Measurements from ENCODE around the gene SIVA1.

SIVA1 gene

DNA sequence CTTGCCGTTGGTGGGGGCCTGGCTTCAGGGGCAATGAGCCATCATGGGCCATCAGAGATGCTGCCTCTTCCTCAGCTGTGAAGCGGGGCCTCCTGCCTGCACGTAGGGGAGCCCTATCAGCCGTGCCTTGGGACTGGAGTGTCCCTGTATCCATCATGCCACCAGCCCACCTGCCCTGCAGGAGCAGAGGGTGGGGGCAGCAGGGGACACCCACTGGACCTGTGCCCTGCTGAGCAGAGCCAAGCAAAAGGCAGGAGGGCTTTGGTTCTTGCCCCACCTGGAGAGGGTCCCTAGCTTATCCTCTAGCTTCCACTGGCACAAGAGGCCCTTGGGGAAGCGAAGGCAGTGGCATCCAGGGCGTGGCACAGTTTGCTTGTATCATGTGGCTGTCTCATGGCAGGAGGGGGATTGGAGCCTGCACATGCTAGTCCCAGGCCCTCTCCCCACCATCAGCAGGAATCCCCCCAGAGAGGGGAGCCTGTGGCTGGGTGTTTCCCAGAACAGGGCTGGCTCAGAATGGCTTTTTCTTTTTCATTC, 18.8 kb upstream of the SIVA1 start:
- Histone ChIP-seq H3K27me3 (no peaks in the 10 kb centered on the region), H3K4me1 (peaks cover 20 to 92% (median 72%) of the 10 kb centered on the region in 4 donors), H3K9me3 (no peaks in the 10 kb centered on the region), H3K36me3 (peaks cover under 1 to 4% (median 3%) of the 10 kb centered on the region in 3 donors), H3K27ac (peak overlapping the region; percentile 97 to 98), H3K4me3 (no peak overlapping the region)
- no peak for DNase-seq
- no peak for TF ChIP-seq CTCF (IDR thresholded peaks at IDR 0.05)
- intact Hi-C loops (cut with DNase I; ENCODE audit: low total_unique reads) = no loop called here

GRCh38 chr14:104734601-104734990, 18.4 kb upstream of the SIVA1 start:
- TF ChIP-seq CTCF (IDR thresholded peaks at IDR 0.05) = no peak
- no peak overlapping the region for H3K4me3 ChIP-seq
- peak overlapping the region; percentile 97 to 98 for H3K27ac ChIP-seq
- peaks cover 20 to 91% (median 71%) of the 10 kb centered on the region in 4 donors for H3K4me1 ChIP-seq
- H3K36me3 ChIP-seq = peaks cover 6 to 8% (median 8%) of the 10 kb centered on the region in 3 donors
- H3K27me3 ChIP-seq = no peaks in the 10 kb centered on the region
- no peak for DNase-seq
- intact Hi-C loops (cut with DNase I; ENCODE audit: low total_unique reads) = no loop called here
- no peaks in the 10 kb centered on the region for H3K9me3 ChIP-seq

DNA sequence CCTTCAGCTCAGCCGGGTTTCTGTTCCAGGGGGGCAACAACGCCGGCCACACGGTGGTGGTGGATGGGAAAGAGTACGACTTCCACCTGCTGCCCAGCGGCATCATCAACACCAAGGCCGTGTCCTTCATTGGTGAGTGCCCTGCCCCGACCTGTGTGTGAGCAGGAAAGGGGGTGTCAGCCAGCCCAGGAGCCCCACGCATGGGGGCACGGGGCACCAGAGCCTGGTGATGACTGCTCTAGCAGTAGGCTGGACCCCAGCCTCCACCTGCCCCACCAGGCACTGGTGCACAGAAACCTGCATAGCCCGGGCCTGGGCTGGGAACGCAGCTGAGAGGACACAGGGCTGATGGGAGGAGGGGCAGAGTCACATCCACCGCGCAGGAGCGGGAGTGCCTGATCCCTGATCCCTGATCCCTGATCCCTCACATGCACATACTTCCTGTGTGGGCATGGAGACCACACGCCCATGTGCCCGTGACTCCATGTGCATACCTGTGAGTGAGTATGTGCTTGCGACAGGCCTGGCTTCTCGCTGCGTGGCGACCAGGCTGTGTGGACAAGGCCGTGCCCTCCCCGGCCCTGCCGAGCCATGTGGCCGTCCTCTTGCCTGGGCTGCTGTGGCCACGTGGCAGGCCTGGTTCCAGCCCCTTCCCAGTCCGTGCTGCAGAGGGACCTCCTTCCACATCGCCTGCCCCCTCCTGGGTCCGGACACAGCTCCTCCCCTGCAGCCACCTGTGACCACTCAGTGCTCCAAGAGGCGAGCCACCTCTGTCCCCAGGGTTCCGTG, 17.8 kb upstream of the SIVA1 start:
- DNase-seq = peak; percentile 43 to 88
- no peak overlapping the region for H3K4me3 ChIP-seq
- H3K9me3 ChIP-seq = no peaks in the 10 kb centered on the region
- peaks cover 20 to 87% (median 69%) of the 10 kb centered on the region in 4 donors for H3K4me1 ChIP-seq
- H3K27me3 ChIP-seq = no peaks in the 10 kb centered on the region
- H3K36me3 ChIP-seq = peaks cover 12 to 14% (median 14%) of the 10 kb centered on the region in 3 donors
- H3K27ac ChIP-seq = peak overlapping the region; percentile 97 to 98
- intact Hi-C loops (cut with DNase I; ENCODE audit: low total_unique reads) = no loop called here
- TF ChIP-seq CTCF (IDR thresholded peaks at IDR 0.05) = no peak

GRCh38 chr14:104735830-104736642, 16.9 kb upstream of the SIVA1 start:
- Histone ChIP-seq H3K27me3 (no peaks in the 10 kb centered on the region), H3K36me3 (peaks cover 20 to 22% (median 20%) of the 10 kb centered on the region in 3 donors), H3K4me1 (peaks cover 20 to 78% (median 61%) of the 10 kb centered on the region in 4 donors), H3K27ac (peak overlapping the region; percentile 97 to 98), H3K4me3 (no peak overlapping the region), H3K9me3 (no peaks in the 10 kb centered on the region)
- DNase-seq = peak; percentile 97 to 99
- TF ChIP-seq CTCF (IDR thresholded peaks at IDR 0.05) = no peak
- intact Hi-C loops (cut with DNase I; ENCODE audit: low total_unique reads) = no loop called here

DNA sequence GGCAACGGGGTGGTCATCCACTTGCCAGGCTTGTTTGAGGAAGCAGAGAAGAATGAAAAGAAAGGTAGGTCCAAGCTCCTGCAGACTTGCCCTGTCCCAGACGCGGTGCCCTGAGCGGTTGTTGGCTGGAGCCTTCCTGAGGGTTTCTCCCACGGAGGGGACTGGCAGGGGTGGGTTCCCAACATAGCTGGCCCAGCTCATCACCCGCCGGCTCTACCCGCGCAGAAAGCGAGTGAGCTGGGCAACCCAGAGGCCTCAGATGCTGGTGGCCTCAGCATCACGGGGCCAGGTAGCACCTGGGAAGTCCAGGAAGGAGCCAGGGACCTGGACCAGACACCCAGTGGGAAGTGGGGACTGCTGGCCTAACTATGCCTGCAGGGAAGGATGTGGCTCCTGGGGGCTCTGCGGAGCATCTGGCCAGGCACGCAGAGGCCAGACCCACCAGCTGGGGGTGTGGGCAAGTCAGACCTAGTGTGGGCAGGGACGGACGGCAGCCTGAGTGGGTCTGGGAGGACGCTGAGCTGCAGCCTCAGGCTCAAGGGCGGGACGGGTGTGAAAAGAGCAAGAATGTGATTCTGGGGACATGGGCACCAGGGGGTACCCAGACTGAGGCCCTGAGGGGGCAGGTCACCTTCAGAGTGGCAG, 14.4 kb upstream of the SIVA1 start:
- Histone ChIP-seq H3K4me1 (peaks cover 12 to 54% (median 36%) of the 10 kb centered on the region in 4 donors), H3K9me3 (no peaks in the 10 kb centered on the region), H3K36me3 (peaks cover 37 to 47% (median 41%) of the 10 kb centered on the region in 3 donors), H3K27me3 (no peaks in the 10 kb centered on the region), H3K27ac (peak overlapping the region; percentile 97 to 98), H3K4me3 (no peak overlapping the region)
- intact Hi-C loops (cut with DNase I; ENCODE audit: low total_unique reads) = no loop called here
- TF ChIP-seq CTCF (IDR thresholded peaks at IDR 0.05) = no peak
- no peak for DNase-seq

All from tibial artery (tissue), 4 donors.